Kidney (tissue), 14 donors: Measurements from ENCODE around the gene LRRN1. TPM values are rescaled to one million over a fixed set of nuclear protein-coding genes. Genes with fewer than 3 reads are reported as not detected.

Experiments used
- DNase-seq, 5 donors: peaks; one replicate each; pipeline ENCODE4 v3.0.0-alpha.2; 2013 to 2020
- FAIRE-seq: peaks from 2 replicates; lab custom pipeline; 2012; peaks lifted over from hg19 to GRCh38; lab: Jason Lieb, UNC
- H3K27ac ChIP-seq, 2 donors: one replicate each; pipeline ENCODE4 v1.7.0; 2013; ENCODE audit warnings: low read depth in 2 of 2, low read length in 2 of 2, inconsistent platforms in 1 of 2
- H3K27me3 ChIP-seq: one replicate; pipeline ENCODE4 v1.7.1; 2013; ENCODE audit warnings: low read length, inconsistent platforms; ENCODE audit not compliant: control insufficient read depth, insufficient read depth
- H3K36me3 ChIP-seq, 3 donors: one replicate each; pipeline versions ENCODE4 v1.7.0 to v1.7.1; 2013; ENCODE audit warnings: low read length in 3 of 3, control low read depth in 1 of 3, inconsistent platforms in 1 of 3; ENCODE audit not compliant: insufficient read depth in 3 of 3, control insufficient read depth in 2 of 3
- H3K4me1 ChIP-seq, 3 donors: one replicate each; pipeline versions ENCODE4 v1.7.0 to v1.7.1; 2013; ENCODE audit warnings: low read length in 3 of 3, inconsistent platforms in 1 of 3, low read depth in 1 of 3; ENCODE audit not compliant: control insufficient read depth in 2 of 3, insufficient read depth in 2 of 3
- H3K4me3 ChIP-seq, 3 donors: one replicate each; pipeline versions ENCODE4 v1.7.0 to v1.8.1; 2013; ENCODE audit warnings: low read length in 3 of 3, control low read depth in 1 of 3, inconsistent platforms in 1 of 3
- H3K9ac ChIP-seq, 3 donors: one replicate each; pipeline versions ENCODE4 v1.7.0 to v1.7.1; 2013; ENCODE audit warnings: low read length in 3 of 3, control low read depth in 1 of 3, inconsistent platforms in 1 of 3
- H3K9me3 ChIP-seq, 3 donors: one replicate each; pipeline versions ENCODE4 v1.7.0 to v1.7.1; 2013; ENCODE audit warnings: low read length in 3 of 3, control low read depth in 1 of 3, inconsistent platforms in 1 of 3; ENCODE audit not compliant: control insufficient read depth in 2 of 3, insufficient read depth in 1 of 3
- intact Hi-C: fragments of 100-400 bp; cut with DNase I; formaldehyde crosslinking; loops from one replicate; pipeline ENCODE4 v1.11.1; 2022
- polyA plus RNA-seq: library from polyadenylated mRNA; stranded (reverse); fragments of 350-450 nt; fragmentation: Illumina TruSeq; extraction: RNeasy Lipid Tissue Mini Kit (QIAGEN cat#74804); gene quantifications from one replicate; pipeline ENCODE4 v1.2.3, GENCODE V29; 2014; ENCODE audit warnings: low read depth, low replicate concordance; ENCODE audit not compliant: insufficient read depth
- total RNA-seq: library from RNA; stranded (reverse); fragmentation: NEBNext Ultra II Directional; extraction: Animal tissue kit (Norgen Biotek cat#: 25700); gene quantifications from one replicate; pipeline ENCODE4 v1.2.1, GENCODE V29; 2021
- TF ChIP-seq, protein P1 (sequence below): IDR thresholded peaks from 3 replicates; pipeline ENCODE4 v1.5.1; 2012; ENCODE audit warnings: mild to moderate bottlenecking, moderate library complexity, borderline replicate concordance; ENCODE audit not compliant: insufficient read depth; ENCODE audit errors: extremely low read depth
- donor health status: control.
- donor health status: control.
- donor health status: control.
- donor health status: control.
- donor health status: control.
- donor health status: DM: yes; HTN: yes; CAD: no.
- donor health status: Normal renal cell carcinoma (clear cell type).

LRRN1 gene
- total and polyA plus RNA-seq, 2 donors from 2014 or later = 0.41 to 1.4 TPM

GRCh38 chr3:3806856-3807255 lies 7.6 kb downstream of the LRRN1 start:
- intact Hi-C loops = no loop called here
- FAIRE-seq = no peak
- DNase-seq = no peak

DNA sequence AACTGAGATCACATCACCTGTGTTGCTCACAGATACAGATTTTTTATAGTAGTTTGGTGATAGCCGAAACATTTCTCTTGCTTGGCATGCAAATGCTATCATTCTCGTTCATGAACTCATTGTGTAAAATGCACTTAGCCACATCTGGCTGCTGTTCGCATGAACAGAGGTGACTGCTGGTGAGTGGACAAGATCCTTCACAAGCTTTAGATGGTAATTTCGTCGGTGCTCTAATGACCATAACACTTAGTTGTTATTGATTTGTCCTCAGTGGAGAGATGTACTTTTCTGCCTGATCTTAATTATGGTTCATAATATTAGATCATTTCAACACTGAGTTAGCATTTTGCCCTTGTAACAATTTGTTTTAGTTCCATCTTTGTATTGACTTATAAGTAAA lies 13.8 kb downstream of the LRRN1 start:
- DNase-seq = no peak
- no peak for FAIRE-seq
- Histone ChIP-seq H3K9me3 (no peaks in the 10 kb centered on the region), H3K4me3 (no peak overlapping the region), H3K36me3 (no peaks in the 10 kb centered on the region), H3K27me3 (no peaks in the 10 kb centered on the region), H3K4me1 (no peaks in the 10 kb centered on the region), H3K9ac (no peak overlapping the region), H3K27ac (no peak overlapping the region)
- intact Hi-C loops = no loop called here
- TF ChIP-seq, protein P1, sequence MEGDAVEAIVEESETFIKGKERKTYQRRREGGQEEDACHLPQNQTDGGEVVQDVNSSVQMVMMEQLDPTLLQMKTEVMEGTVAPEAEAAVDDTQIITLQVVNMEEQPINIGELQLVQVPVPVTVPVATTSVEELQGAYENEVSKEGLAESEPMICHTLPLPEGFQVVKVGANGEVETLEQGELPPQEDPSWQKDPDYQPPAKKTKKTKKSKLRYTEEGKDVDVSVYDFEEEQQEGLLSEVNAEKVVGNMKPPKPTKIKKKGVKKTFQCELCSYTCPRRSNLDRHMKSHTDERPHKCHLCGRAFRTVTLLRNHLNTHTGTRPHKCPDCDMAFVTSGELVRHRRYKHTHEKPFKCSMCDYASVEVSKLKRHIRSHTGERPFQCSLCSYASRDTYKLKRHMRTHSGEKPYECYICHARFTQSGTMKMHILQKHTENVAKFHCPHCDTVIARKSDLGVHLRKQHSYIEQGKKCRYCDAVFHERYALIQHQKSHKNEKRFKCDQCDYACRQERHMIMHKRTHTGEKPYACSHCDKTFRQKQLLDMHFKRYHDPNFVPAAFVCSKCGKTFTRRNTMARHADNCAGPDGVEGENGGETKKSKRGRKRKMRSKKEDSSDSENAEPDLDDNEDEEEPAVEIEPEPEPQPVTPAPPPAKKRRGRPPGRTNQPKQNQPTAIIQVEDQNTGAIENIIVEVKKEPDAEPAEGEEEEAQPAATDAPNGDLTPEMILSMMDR = no peak

More at GRCh38 chr3:3806856-3807255, 7.6 kb downstream of the LRRN1 start:
- TF ChIP-seq, protein P1 = no peak
- Histone ChIP-seq H3K4me1 (no peaks in the 10 kb centered on the region), H3K4me3 (no peak overlapping the region), H3K27ac (no peak overlapping the region), H3K9me3 (no peaks in the 10 kb centered on the region), H3K36me3 (no peaks in the 10 kb centered on the region), H3K9ac (no peak overlapping the region), H3K27me3 (peaks cover 5% of the 10 kb centered on the region)

DNA sequence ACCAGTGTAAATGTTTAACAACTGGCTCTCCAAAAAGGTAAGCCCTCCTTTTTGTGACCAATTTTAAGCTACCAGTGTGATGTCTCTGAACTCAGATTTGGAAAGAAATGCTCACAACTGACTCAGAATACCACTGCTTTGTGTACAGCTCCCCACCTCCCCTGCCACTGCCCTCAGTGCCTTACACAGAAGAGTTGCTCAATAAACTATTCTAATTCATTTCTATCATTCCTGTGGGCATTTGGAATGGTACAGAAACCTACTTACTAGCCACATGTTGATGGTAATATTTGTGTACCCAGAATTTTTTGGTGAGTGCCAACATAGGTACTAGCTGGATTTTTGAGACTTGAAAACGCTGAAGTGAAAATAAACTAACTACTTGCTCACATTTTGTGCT lies 16.0 kb downstream of the LRRN1 start:
- no peak for FAIRE-seq
- TF ChIP-seq, protein P1 = no peak
- no peak overlapping the region for H3K27ac ChIP-seq
- H3K27me3 ChIP-seq = no peaks in the 10 kb centered on the region
- intact Hi-C loops = no loop called here
- no peaks in the 10 kb centered on the region for H3K4me1 ChIP-seq
- no peak overlapping the region for H3K9ac ChIP-seq
- no peak for DNase-seq
- H3K9me3 ChIP-seq = no peaks in the 10 kb centered on the region
- H3K36me3 ChIP-seq = no peaks in the 10 kb centered on the region
- no peak overlapping the region for H3K4me3 ChIP-seq

- H3K27ac ChIP-seq = no peak overlapping the region
- no peaks in the 10 kb centered on the region for H3K4me1 ChIP-seq
- no peak overlapping the region for H3K9ac ChIP-seq
- intact Hi-C loops = no loop called here
- no peak overlapping the region for H3K4me3 ChIP-seq
- H3K9me3 ChIP-seq = no peaks in the 10 kb centered on the region
- TF ChIP-seq, protein P1 = no peak
- no peaks in the 10 kb centered on the region for H3K27me3 ChIP-seq
- FAIRE-seq (no peak), DNase-seq (no peak)
- H3K36me3 ChIP-seq = no peaks in the 10 kb centered on the region
Measured at GRCh38 chr3:3816034-3816433, 16.8 kb downstream of the LRRN1 start.
